DMS153 (cell line): ENCODE results near the gene AKR1D1.

Experiments used
- DNase-seq: peaks from one replicate; lab custom pipeline; 2025; lab: John Stamatoyannopoulos, UW

Gene AKR1D1

GRCh38 chr7:138166681-138167080, 90.4 kb downstream of the AKR1D1 start:
- no peak for DNase-seq

GRCh38 chr7:138167222-138167621, 91.0 kb downstream of the AKR1D1 start:
- no peak for DNase-seq

- DNase-seq, result no peak
These were observed 91.6 kb downstream of the AKR1D1 start for GRCh38 chr7:138167869-138168296.
